Type B pancreatic cell (in vitro differentiated cells): Measurements from ENCODE around the gene ROR2. TPM values are rescaled to one million over a fixed set of nuclear protein-coding genes. Genes with fewer than 3 reads are reported as not detected.

ENCODE experiments used
- DNase-seq: peaks from one replicate; pipeline ENCODE4 v3.0.0; 2021; ENCODE audit warnings: mixed read lengths; ENCODE audit not compliant: unreplicated experiment; ENCODE audit errors: extremely low spot score
- H3K27ac Mint-ChIP-seq: 2 replicates; pipeline ENCODE4 v1.8.0; 2021; ENCODE audit warnings: mild to moderate bottlenecking, mixed read lengths
- H3K27me3 Mint-ChIP-seq: 2 replicates; pipeline ENCODE4 v1.8.0; 2021; ENCODE audit warnings: mixed read lengths
- H3K36me3 Mint-ChIP-seq: 2 replicates; pipeline ENCODE4 v1.8.0; 2021; ENCODE audit warnings: mixed read lengths
- H3K4me1 Mint-ChIP-seq: one replicate; pipeline ENCODE4 v1.8.0; 2021; ENCODE audit warnings: mixed read lengths; ENCODE audit not compliant: unreplicated experiment
- H3K4me3 Mint-ChIP-seq: 2 replicates; pipeline ENCODE4 v1.8.0; 2021; ENCODE audit warnings: mild to moderate bottlenecking, mixed read lengths
- H3K9me3 Mint-ChIP-seq: 2 replicates; pipeline ENCODE4 v1.8.0; 2021; ENCODE audit warnings: mixed read lengths
- total RNA-seq: library from RNA; stranded (reverse); gene quantifications from 2 replicates; pipeline ENCODE4 v1.2.1, GENCODE V29; 2021; ENCODE audit warnings: low replicate concordance
- TF ChIP-seq, protein P1 (sequence below): fragments of 200-600 bp; sonication (generic); conservative IDR thresholded peaks from 2 replicates; pipeline ENCODE4 v1.5.0; 2021; ENCODE audit warnings: antibody characterized with exemption, mild to moderate bottlenecking

The ROR2 gene
- total RNA-seq, 1 donor from 2014 or later, result 48.9 TPM

DNA sequence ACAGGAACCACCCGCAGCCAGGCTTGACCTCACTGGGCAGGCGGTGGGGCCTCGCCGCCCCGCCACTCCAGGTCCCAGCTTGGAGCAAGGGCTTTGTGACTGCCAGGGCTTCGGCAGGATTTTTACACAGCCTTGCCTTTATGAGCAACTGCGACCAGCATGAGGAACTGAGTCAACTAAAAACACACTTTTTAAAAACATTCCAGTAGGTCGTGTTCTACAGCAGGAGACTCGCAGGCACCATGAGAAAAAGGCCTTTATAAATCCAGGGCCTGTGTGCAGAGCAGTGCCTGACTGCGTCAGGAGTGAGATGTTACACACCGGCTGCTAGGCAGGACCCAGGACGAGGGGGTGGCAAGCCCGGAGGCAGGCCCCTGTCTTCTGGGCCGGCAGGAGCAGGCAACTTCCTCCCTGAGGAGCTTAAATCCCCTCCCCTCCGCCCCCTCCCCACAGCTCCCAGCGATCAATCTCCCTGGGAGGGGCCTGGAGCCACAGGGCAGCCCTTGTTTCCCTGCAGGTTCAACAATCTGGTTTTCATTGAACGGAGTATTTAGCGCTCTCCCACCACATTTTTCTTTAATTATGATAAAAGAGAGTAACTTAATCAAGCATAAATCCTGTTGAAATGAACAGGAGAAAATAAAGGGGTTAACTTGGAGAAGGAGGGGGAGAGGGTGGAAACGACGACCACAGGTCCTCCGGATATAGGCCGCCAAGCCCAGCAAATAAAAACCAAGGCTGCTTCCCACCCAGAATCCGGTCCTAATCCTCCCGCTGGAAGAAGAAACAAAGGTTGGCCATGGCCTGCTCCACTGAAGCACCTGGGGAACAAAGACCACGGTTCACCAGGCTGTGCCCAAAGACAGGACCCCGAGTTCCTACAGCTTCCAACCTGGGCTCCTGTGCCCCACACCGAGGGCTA is 92.5 kb downstream of the ROR2 start:
- TF ChIP-seq, protein P1, sequence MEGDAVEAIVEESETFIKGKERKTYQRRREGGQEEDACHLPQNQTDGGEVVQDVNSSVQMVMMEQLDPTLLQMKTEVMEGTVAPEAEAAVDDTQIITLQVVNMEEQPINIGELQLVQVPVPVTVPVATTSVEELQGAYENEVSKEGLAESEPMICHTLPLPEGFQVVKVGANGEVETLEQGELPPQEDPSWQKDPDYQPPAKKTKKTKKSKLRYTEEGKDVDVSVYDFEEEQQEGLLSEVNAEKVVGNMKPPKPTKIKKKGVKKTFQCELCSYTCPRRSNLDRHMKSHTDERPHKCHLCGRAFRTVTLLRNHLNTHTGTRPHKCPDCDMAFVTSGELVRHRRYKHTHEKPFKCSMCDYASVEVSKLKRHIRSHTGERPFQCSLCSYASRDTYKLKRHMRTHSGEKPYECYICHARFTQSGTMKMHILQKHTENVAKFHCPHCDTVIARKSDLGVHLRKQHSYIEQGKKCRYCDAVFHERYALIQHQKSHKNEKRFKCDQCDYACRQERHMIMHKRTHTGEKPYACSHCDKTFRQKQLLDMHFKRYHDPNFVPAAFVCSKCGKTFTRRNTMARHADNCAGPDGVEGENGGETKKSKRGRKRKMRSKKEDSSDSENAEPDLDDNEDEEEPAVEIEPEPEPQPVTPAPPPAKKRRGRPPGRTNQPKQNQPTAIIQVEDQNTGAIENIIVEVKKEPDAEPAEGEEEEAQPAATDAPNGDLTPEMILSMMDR, result no peak
- DNase-seq, result peak; percentile 82
- Mint-ChIP-seq H3K27ac (peak overlapping the region; percentile 82), H3K27me3 (peaks cover 4% of the 10 kb centered on the region), H3K9me3 (peaks cover 4% of the 10 kb centered on the region), H3K4me3 (peak overlapping the region; percentile 69), H3K4me1 (peaks cover 52% of the 10 kb centered on the region), H3K36me3 (peaks cover 20% of the 10 kb centered on the region)

DNA sequence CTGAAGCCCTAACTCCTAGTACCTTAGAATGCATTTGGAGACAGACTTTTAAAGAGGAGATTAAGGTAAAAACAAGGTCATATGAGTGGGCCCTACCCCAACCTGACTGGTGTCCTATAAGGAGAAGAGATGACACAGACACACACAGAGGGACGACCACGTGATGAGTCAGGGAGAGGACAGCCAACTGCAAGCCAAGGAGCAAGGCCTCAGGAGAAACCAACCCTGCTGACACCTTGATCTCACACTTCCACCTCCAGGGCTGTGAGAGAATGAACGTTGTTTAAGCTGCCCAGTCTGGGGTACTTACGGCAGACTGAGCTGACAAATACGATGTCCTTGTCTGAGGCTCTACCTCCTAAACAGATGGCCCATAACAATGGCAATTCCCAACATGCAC is 93.6 kb downstream of the ROR2 start:
- Mint-ChIP-seq H3K9me3 (peaks cover 2% of the 10 kb centered on the region), H3K4me1 (peaks cover 55% of the 10 kb centered on the region), H3K36me3 (peaks cover 20% of the 10 kb centered on the region), H3K27ac (peak overlapping the region; percentile 82), H3K27me3 (peaks cover 4% of the 10 kb centered on the region), H3K4me3 (no peak overlapping the region)
- no peak for DNase-seq
- TF ChIP-seq, protein P1, result no peak

DNA sequence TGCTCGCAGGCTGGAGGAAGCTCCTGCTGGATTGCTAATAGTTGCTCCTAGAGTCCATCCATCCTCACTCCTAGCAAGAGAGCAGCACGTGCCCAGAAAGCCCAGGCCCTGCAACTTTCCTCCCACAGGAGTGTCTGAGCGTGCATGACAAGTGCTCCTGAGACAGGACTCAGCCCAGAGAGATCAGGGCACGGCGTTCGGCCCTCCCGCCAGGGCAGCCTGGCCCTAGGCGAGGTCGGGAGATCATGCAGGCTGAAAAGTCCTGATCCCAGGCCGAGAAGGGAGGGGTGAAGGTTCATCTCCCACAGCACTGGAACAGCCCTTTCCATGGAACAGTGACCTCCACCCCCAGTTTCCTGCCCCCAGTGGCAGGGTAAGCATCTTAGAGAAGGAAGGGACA is 94.8 kb downstream of the ROR2 start:
- Mint-ChIP-seq H3K36me3 (peaks cover 14% of the 10 kb centered on the region), H3K27me3 (peaks cover 4% of the 10 kb centered on the region), H3K4me3 (no peak overlapping the region), H3K4me1 (peaks cover 53% of the 10 kb centered on the region), H3K9me3 (no peaks in the 10 kb centered on the region), H3K27ac (no peak overlapping the region)
- no peak for DNase-seq
- TF ChIP-seq, protein P1, result no peak

DNA sequence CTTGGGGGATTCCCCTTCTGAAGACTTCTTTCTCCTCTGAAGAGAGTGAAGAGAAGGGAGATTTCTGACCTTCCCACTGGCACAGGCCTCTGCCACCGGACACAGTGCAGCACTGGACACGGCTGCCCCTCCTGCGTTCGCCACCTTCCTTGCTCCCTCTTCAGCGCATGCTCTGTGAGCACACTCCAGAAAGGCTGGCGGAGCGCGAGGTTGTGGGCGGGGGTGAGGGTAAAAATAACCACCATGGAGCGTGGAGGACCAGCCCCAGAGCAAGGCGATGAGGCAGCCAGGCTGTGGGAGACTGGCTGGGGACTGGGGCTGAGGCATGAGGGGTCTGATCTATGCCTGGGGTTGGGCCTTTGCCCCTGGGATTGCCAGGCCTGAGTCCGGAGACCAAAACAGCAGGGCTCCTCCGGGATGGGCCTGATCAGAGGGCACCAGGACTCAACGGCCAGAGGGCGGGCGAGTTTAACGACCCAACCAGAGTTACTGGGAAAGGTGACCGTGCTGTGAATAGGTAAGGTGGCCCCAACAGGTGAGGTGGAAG is 97.2 kb downstream of the ROR2 start:
- H3K4me3 Mint-ChIP-seq, result peak overlapping the region; percentile 20
- peaks cover 53% of the 10 kb centered on the region for H3K4me1 Mint-ChIP-seq
- TF ChIP-seq, protein P1, result no peak
- H3K27me3 Mint-ChIP-seq, result peaks cover 4% of the 10 kb centered on the region
- H3K36me3 Mint-ChIP-seq, result peaks cover 19% of the 10 kb centered on the region
- H3K27ac Mint-ChIP-seq, result peak overlapping the region; percentile 6
- DNase-seq, result peak; percentile 60
- no peaks in the 10 kb centered on the region for H3K9me3 Mint-ChIP-seq

DNA sequence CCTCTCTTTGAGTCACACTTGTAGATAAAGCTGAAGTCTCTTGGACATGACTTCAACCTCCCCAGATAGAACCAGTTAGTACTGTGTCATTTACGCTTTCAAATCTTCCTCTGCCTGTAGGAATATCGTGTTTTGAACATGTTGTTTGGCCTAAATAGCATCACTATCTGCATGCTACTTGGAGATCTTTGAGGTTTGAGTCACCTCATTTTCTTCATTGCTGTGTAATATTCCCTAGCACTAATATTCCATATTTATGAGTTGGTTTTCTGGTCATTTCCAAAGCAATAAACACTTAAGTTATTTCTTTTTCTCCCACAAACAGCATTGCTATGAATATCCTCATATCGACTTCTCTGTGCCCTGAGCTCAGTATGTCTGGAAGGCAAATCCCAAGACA is 100.3 kb downstream of the ROR2 start:
- H3K4me1 Mint-ChIP-seq, result peaks cover 48% of the 10 kb centered on the region
- no peak overlapping the region for H3K4me3 Mint-ChIP-seq
- TF ChIP-seq, protein P1, result no peak
- no peak for DNase-seq
- peaks cover 21% of the 10 kb centered on the region for H3K36me3 Mint-ChIP-seq
- peaks cover 4% of the 10 kb centered on the region for H3K27me3 Mint-ChIP-seq
- H3K27ac Mint-ChIP-seq, result no peak overlapping the region
- H3K9me3 Mint-ChIP-seq, result no peaks in the 10 kb centered on the region
